ENCODE data around the gene SH3D19. TPM values are rescaled to one million over a fixed set of nuclear protein-coding genes. Genes with fewer than 3 reads are reported as not detected.

The SH3D19 gene
- polyA plus RNA-seq, 2 donors, result 19.1 to 22.8 TPM

GRCh38 chr4:151207186-151207585 is 118.2 kb downstream of the SH3D19 start:
- Histone ChIP-seq H3K27ac (ENCODE audit: low read depth in 2 of 2, low read length in 1 of 2) (no peak overlapping the region), H3K4me1 (ENCODE audit: control insufficient read depth in 2 of 2, insufficient read depth in 2 of 2, low read length in 1 of 2) (no peaks in the 10 kb centered on the region), H3K27me3 (ENCODE audit: control insufficient read depth in 1 of 2, insufficient read depth in 2 of 2, low read length in 2 of 2) (no peaks in the 10 kb centered on the region), H3K36me3 (ENCODE audit: control insufficient read depth in 2 of 2, insufficient read depth in 2 of 2, low read length in 1 of 2) (no peaks in the 10 kb centered on the region), H3K4me3 (ENCODE audit: low read depth in 1 of 2, low read length in 2 of 2) (no peak overlapping the region), H3K9me3 (ENCODE audit: control insufficient read depth in 2 of 2, insufficient read depth in 1 of 2, low read depth in 1 of 2, low read length in 1 of 2) (no peaks in the 10 kb centered on the region)
- WGBS, 2 donors, result 78 to 86% methylated on average over 1 of the region's 1 CpG

- WGBS, 2 donors, result 34% methylated on average over 3 of the region's 3 CpGs
- Histone ChIP-seq H3K36me3 (ENCODE audit: control insufficient read depth in 2 of 2, insufficient read depth in 2 of 2, low read length in 1 of 2) (no peaks in the 10 kb centered on the region), H3K9me3 (ENCODE audit: control insufficient read depth in 2 of 2, insufficient read depth in 1 of 2, low read depth in 1 of 2, low read length in 1 of 2) (no peaks in the 10 kb centered on the region), H3K27me3 (ENCODE audit: control insufficient read depth in 1 of 2, insufficient read depth in 2 of 2, low read length in 2 of 2) (no peaks in the 10 kb centered on the region), H3K4me3 (ENCODE audit: low read depth in 1 of 2, low read length in 2 of 2) (no peak overlapping the region), H3K27ac (ENCODE audit: low read depth in 2 of 2, low read length in 1 of 2) (no peak overlapping the region), H3K4me1 (ENCODE audit: control insufficient read depth in 2 of 2, insufficient read depth in 2 of 2, low read length in 1 of 2) (no peaks in the 10 kb centered on the region)
Observed at GRCh38 chr4:151206241-151207005, 119.0 kb downstream of the SH3D19 start.

- H3K27ac ChIP-seq (ENCODE audit: low read depth in 2 of 2, low read length in 1 of 2), result no peak overlapping the region
- no peaks in the 10 kb centered on the region for H3K27me3 ChIP-seq (ENCODE audit: control insufficient read depth in 1 of 2, insufficient read depth in 2 of 2, low read length in 2 of 2)
- H3K4me1 ChIP-seq (ENCODE audit: control insufficient read depth in 2 of 2, insufficient read depth in 2 of 2, low read length in 1 of 2), result no peaks in the 10 kb centered on the region
- no peaks in the 10 kb centered on the region for H3K9me3 ChIP-seq (ENCODE audit: control insufficient read depth in 2 of 2, insufficient read depth in 1 of 2, low read depth in 1 of 2, low read length in 1 of 2)
- 29 to 36% methylated on average over 1 of the region's 1 CpG for WGBS, 2 donors
- H3K4me3 ChIP-seq (ENCODE audit: low read depth in 1 of 2, low read length in 2 of 2), result no peak overlapping the region
- H3K36me3 ChIP-seq (ENCODE audit: control insufficient read depth in 2 of 2, insufficient read depth in 2 of 2, low read length in 1 of 2), result no peaks in the 10 kb centered on the region
Observed at GRCh38 chr4:151205722-151206121, 119.7 kb downstream of the SH3D19 start.

- H3K36me3 ChIP-seq (ENCODE audit: control insufficient read depth in 2 of 2, insufficient read depth in 2 of 2, low read length in 1 of 2), result no peaks in the 10 kb centered on the region
- no peaks in the 10 kb centered on the region for H3K9me3 ChIP-seq (ENCODE audit: control insufficient read depth in 2 of 2, insufficient read depth in 1 of 2, low read depth in 1 of 2, low read length in 1 of 2)
- H3K4me1 ChIP-seq (ENCODE audit: control insufficient read depth in 2 of 2, insufficient read depth in 2 of 2, low read length in 1 of 2), result no peaks in the 10 kb centered on the region
- no peak overlapping the region for H3K4me3 ChIP-seq (ENCODE audit: low read depth in 1 of 2, low read length in 2 of 2)
- H3K27me3 ChIP-seq (ENCODE audit: control insufficient read depth in 1 of 2, insufficient read depth in 2 of 2, low read length in 2 of 2), result no peaks in the 10 kb centered on the region
- H3K27ac ChIP-seq (ENCODE audit: low read depth in 2 of 2, low read length in 1 of 2), result no peak overlapping the region
- 88 to 91% methylated on average over 10 of the region's 10 CpGs for WGBS, 2 donors
Observed at GRCh38 chr4:151204925-151205524, 120.4 kb downstream of the SH3D19 start.

GRCh38 chr4:151202851-151203455 is 122.5 kb downstream of the SH3D19 start:
- 55 to 64% methylated on average over 6 of the region's 6 CpGs for WGBS, 2 donors
- Histone ChIP-seq H3K27me3 (ENCODE audit: control insufficient read depth in 1 of 2, insufficient read depth in 2 of 2, low read length in 2 of 2) (no peaks in the 10 kb centered on the region), H3K9me3 (ENCODE audit: control insufficient read depth in 2 of 2, insufficient read depth in 1 of 2, low read depth in 1 of 2, low read length in 1 of 2) (no peaks in the 10 kb centered on the region), H3K27ac (ENCODE audit: low read depth in 2 of 2, low read length in 1 of 2) (peak overlapping the region in 1 of 2 donors; percentile 41), H3K4me3 (ENCODE audit: low read depth in 1 of 2, low read length in 2 of 2) (no peak overlapping the region), H3K36me3 (ENCODE audit: control insufficient read depth in 2 of 2, insufficient read depth in 2 of 2, low read length in 1 of 2) (no peaks in the 10 kb centered on the region), H3K4me1 (ENCODE audit: control insufficient read depth in 2 of 2, insufficient read depth in 2 of 2, low read length in 1 of 2) (no peaks in the 10 kb centered on the region)

GRCh38 chr4:151202381-151202780 is 123.0 kb downstream of the SH3D19 start:
- Histone ChIP-seq H3K36me3 (ENCODE audit: control insufficient read depth in 2 of 2, insufficient read depth in 2 of 2, low read length in 1 of 2) (no peaks in the 10 kb centered on the region), H3K9me3 (ENCODE audit: control insufficient read depth in 2 of 2, insufficient read depth in 1 of 2, low read depth in 1 of 2, low read length in 1 of 2) (no peaks in the 10 kb centered on the region), H3K27me3 (ENCODE audit: control insufficient read depth in 1 of 2, insufficient read depth in 2 of 2, low read length in 2 of 2) (no peaks in the 10 kb centered on the region), H3K4me3 (ENCODE audit: low read depth in 1 of 2, low read length in 2 of 2) (no peak overlapping the region), H3K4me1 (ENCODE audit: control insufficient read depth in 2 of 2, insufficient read depth in 2 of 2, low read length in 1 of 2) (no peaks in the 10 kb centered on the region), H3K27ac (ENCODE audit: low read depth in 2 of 2, low read length in 1 of 2) (no peak overlapping the region)
- WGBS, 2 donors, result 94 to 95% methylated on average over 2 of the region's 2 CpGs

GRCh38 chr4:151199319-151200190 is 125.8 kb downstream of the SH3D19 start:
- H3K27ac ChIP-seq (ENCODE audit: low read depth in 2 of 2, low read length in 1 of 2), result peak overlapping the region; percentile 45 to 49
- no peaks in the 10 kb centered on the region for H3K27me3 ChIP-seq (ENCODE audit: control insufficient read depth in 1 of 2, insufficient read depth in 2 of 2, low read length in 2 of 2)
- H3K4me1 ChIP-seq (ENCODE audit: control insufficient read depth in 2 of 2, insufficient read depth in 2 of 2, low read length in 1 of 2), result no peaks in the 10 kb centered on the region
- 74 to 79% methylated on average over 6 of the region's 6 CpGs for WGBS, 2 donors
- no peak overlapping the region for H3K4me3 ChIP-seq (ENCODE audit: low read depth in 1 of 2, low read length in 2 of 2)
- no peaks in the 10 kb centered on the region for H3K36me3 ChIP-seq (ENCODE audit: control insufficient read depth in 2 of 2, insufficient read depth in 2 of 2, low read length in 1 of 2)
- no peaks in the 10 kb centered on the region for H3K9me3 ChIP-seq (ENCODE audit: control insufficient read depth in 2 of 2, insufficient read depth in 1 of 2, low read depth in 1 of 2, low read length in 1 of 2)

- Histone ChIP-seq H3K4me3 (ENCODE audit: low read depth in 1 of 2, low read length in 2 of 2) (no peak overlapping the region), H3K9me3 (ENCODE audit: control insufficient read depth in 2 of 2, insufficient read depth in 1 of 2, low read depth in 1 of 2, low read length in 1 of 2) (no peaks in the 10 kb centered on the region), H3K4me1 (ENCODE audit: control insufficient read depth in 2 of 2, insufficient read depth in 2 of 2, low read length in 1 of 2) (no peaks in the 10 kb centered on the region), H3K27ac (ENCODE audit: low read depth in 2 of 2, low read length in 1 of 2) (no peak overlapping the region), H3K36me3 (ENCODE audit: control insufficient read depth in 2 of 2, insufficient read depth in 2 of 2, low read length in 1 of 2) (no peaks in the 10 kb centered on the region), H3K27me3 (ENCODE audit: control insufficient read depth in 1 of 2, insufficient read depth in 2 of 2, low read length in 2 of 2) (no peaks in the 10 kb centered on the region)
- 60 to 69% methylated on average over 3 of the region's 3 CpGs for WGBS, 2 donors
Observed at GRCh38 chr4:151198748-151199147, 126.7 kb downstream of the SH3D19 start.

GRCh38 chr4:151197247-151197646 is 128.2 kb downstream of the SH3D19 start:
- WGBS, 2 donors, result 45 to 57% methylated on average over 6 of the region's 6 CpGs
- Histone ChIP-seq H3K36me3 (ENCODE audit: control insufficient read depth in 2 of 2, insufficient read depth in 2 of 2, low read length in 1 of 2) (no peaks in the 10 kb centered on the region), H3K4me3 (ENCODE audit: low read depth in 1 of 2, low read length in 2 of 2) (no peak overlapping the region), H3K4me1 (ENCODE audit: control insufficient read depth in 2 of 2, insufficient read depth in 2 of 2, low read length in 1 of 2) (no peaks in the 10 kb centered on the region), H3K27ac (ENCODE audit: low read depth in 2 of 2, low read length in 1 of 2) (peak overlapping the region in 1 of 2 donors; percentile 31), H3K27me3 (ENCODE audit: control insufficient read depth in 1 of 2, insufficient read depth in 2 of 2, low read length in 2 of 2) (no peaks in the 10 kb centered on the region), H3K9me3 (ENCODE audit: control insufficient read depth in 2 of 2, insufficient read depth in 1 of 2, low read depth in 1 of 2, low read length in 1 of 2) (no peaks in the 10 kb centered on the region)
